Thyroid gland (tissue), 4 donors: Measurements from ENCODE around the gene LIN54. TPM values are rescaled to one million over a fixed set of nuclear protein-coding genes. Genes with fewer than 3 reads are reported as not detected.

Source experiments
- DNase-seq, 2 donors: peaks; one replicate each; pipeline ENCODE4 v3.0.0-alpha.2; 2019
- H3K27ac ChIP-seq, 3 donors: fragments of 200-600 bp; sonication (generic); 1 replicate in 2 of 3; 2 replicates in 1 of 3; pipeline ENCODE4 v1.5.1; 2016 to 2019; ENCODE audit warnings: mild to moderate bottlenecking in 1 of 3, moderate library complexity in 1 of 3
- H3K27me3 ChIP-seq: fragments of 200-600 bp; sonication (generic); one replicate; pipeline ENCODE4 v1.5.1; 2019
- H3K36me3 ChIP-seq, 2 donors: fragments of 200-600 bp; sonication (generic); one replicate each; pipeline ENCODE4 v1.5.1; 2016 to 2019
- H3K4me1 ChIP-seq, 2 donors: fragments of 200-600 bp; sonication (generic); one replicate each; pipeline ENCODE4 v1.5.1; 2017 to 2019
- H3K4me3 ChIP-seq, 3 donors: fragments of 200-600 bp; sonication (generic); replicated peaks in 1 of 3; 1 replicate in 2 of 3; 2 replicates in 1 of 3; pipeline ENCODE4 v1.5.1; 2016; ENCODE audit warnings: mild to moderate bottlenecking in 1 of 3
- H3K9me3 ChIP-seq: fragments of 200-600 bp; sonication (generic); one replicate; pipeline ENCODE4 v1.5.1; 2017
- CTCF ChIP-seq, 6 experiments: fragments of 200-600 bp in 3 of 6; fragments of 450-650 bp in 3 of 6; sonication (generic) in 3 of 6; IDR thresholded peaks; one replicate each; pipeline ENCODE4 v1.5.1; 2016 to 2019; ENCODE audit warnings: antibody characterized with exemption in 6 of 6, mild to moderate bottlenecking in 2 of 6, inconsistent platforms in 1 of 6, moderate library complexity in 1 of 6
- POLR2A ChIP-seq, 2 donors: fragments of 450-650 bp; IDR thresholded peaks; one replicate each; pipeline ENCODE4 v1.6.1; 2017; ENCODE audit warnings: antibody characterized with exemption in 2 of 2, mild to moderate bottlenecking in 2 of 2, moderate library complexity in 1 of 2
- WGBS, 2 donors: methylation state at CpG; one replicate each; pipeline ENCODE4 v1.1.5; 2017; 5-methylcytosine and 5-hydroxymethylcytosine counted together
- intact Hi-C: fragments of 100-400 bp; cut with DNase I; formaldehyde crosslinking; loops from one replicate; pipeline ENCODE4 v1.15.1; 2023
- total RNA-seq, 4 donors: library from RNA; depleted of rRNA; stranded (reverse); fragments of >200 nt; gene quantifications; one replicate each; pipeline ENCODE4 v1.2.3, GENCODE V29; 2016

Gene LIN54
- total RNA-seq, 4 donors from 2014 or later = 14.8 to 20.8 (median 18.1) TPM

GRCh38 chr4:83040269-83040668, 29.6 kb upstream of the LIN54 start:
- Histone ChIP-seq H3K4me1 (peaks cover 14 to 23% of the 10 kb centered on the region in 2 donors), H3K27ac (no peak overlapping the region), H3K4me3 (no peak overlapping the region), H3K36me3 (no peaks in the 10 kb centered on the region), H3K27me3 (no peaks in the 10 kb centered on the region), H3K9me3 (no peaks in the 10 kb centered on the region)
- 90 to 91% methylated on average over 3 of the region's 3 CpGs for WGBS, 2 donors
- intact Hi-C loops = no loop called here
- no peak for DNase-seq
- TF ChIP-seq POLR2A (IDR thresholded peaks at IDR 0.05) (no peak), CTCF (IDR thresholded peaks at IDR 0.05) (no peak)

GRCh38 chr4:83036991-83037665, 26.5 kb upstream of the LIN54 start:
- Histone ChIP-seq H3K27ac (peak overlapping the region in 1 of 3 donors; percentile 3), H3K36me3 (no peaks in the 10 kb centered on the region), H3K9me3 (no peaks in the 10 kb centered on the region), H3K27me3 (no peaks in the 10 kb centered on the region), H3K4me3 (no peak overlapping the region), H3K4me1 (peaks cover 14 to 22% of the 10 kb centered on the region in 2 donors)
- WGBS, 2 donors = 36 to 60% methylated on average over 5 of the region's 5 CpGs
- TF ChIP-seq POLR2A (IDR thresholded peaks at IDR 0.05) = no peak
- no peak for TF ChIP-seq CTCF (IDR thresholded peaks at IDR 0.05)
- DNase-seq = peak; percentile 60 to 67
- intact Hi-C loops = no loop called here

- Histone ChIP-seq H3K27me3 (no peaks in the 10 kb centered on the region), H3K4me1 (peaks cover 14 to 22% of the 10 kb centered on the region in 2 donors), H3K36me3 (no peaks in the 10 kb centered on the region), H3K9me3 (no peaks in the 10 kb centered on the region), H3K27ac (peak within 1 kb of the TSS; percentile 70 to 89 (median 72)), H3K4me3 (peak within 1 kb of the TSS; percentile 44 to 63 (median 56))
- TF ChIP-seq POLR2A (IDR thresholded peaks at IDR 0.05) (peak in 1 of 2 donors; percentile 74), CTCF (IDR thresholded peaks at IDR 0.05) (peak in 3 of 6 experiments; percentile 7 to 33 (median 25))
- WGBS, 2 donors = 0 to 1% methylated on average over 30 to 39 of the region's 39 CpGs
- DNase-seq = peak; percentile 98 to 99
- intact Hi-C loops = loop anchor here (2.0 to 5.0 kb wide), 2 partner anchors 24 to 143 kb away; partner anchors contain the start of genes LIN54 and SEC31A
These were observed 24.2 kb upstream of the LIN54 start, which contains the start of gene COPS4 for GRCh38 chr4:83034630-83035494. Gene COPS4 (plus strand): TSS chr4:83035183. CDS start chr4:83035225, 42 bp downstream.

GRCh38 chr4:83029688-83030087, 19.1 kb upstream of the LIN54 start:
- no peaks in the 10 kb centered on the region for H3K9me3 ChIP-seq
- H3K36me3 ChIP-seq = no peaks in the 10 kb centered on the region
- no peak overlapping the region for H3K27ac ChIP-seq
- intact Hi-C loops = loop anchor here (5.0 kb wide), 1 partner anchor 137 kb away; the partner anchor contains the start of gene SEC31A
- no peak for TF ChIP-seq CTCF (IDR thresholded peaks at IDR 0.05)
- no peak for TF ChIP-seq POLR2A (IDR thresholded peaks at IDR 0.05)
- no peak for DNase-seq
- H3K4me1 ChIP-seq = no peaks in the 10 kb centered on the region
- 84 to 89% methylated on average over 1 of the region's 1 CpG for WGBS, 2 donors
- H3K27me3 ChIP-seq = no peaks in the 10 kb centered on the region
- H3K4me3 ChIP-seq = no peak overlapping the region
